Mesendoderm (in vitro differentiated cells): Measurements from ENCODE around the gene KXD1.

ENCODE experiments used
- DNase-seq: peaks from one replicate; pipeline ENCODE4 v3.0.0; 2013
- H2AK5ac ChIP-seq: 2 replicates; pipeline ENCODE4 v1.6.1; 2013; ENCODE audit warnings: low read length, inconsistent platforms
- H2BK120ac ChIP-seq: 2 replicates; pipeline ENCODE4 v1.6.1; 2013; ENCODE audit warnings: low read depth, mild to moderate bottlenecking, low read length, moderate library complexity, mixed read lengths
- H2BK15ac ChIP-seq: replicated peaks from 2 replicates; pipeline ENCODE4 v1.6.1; 2013; ENCODE audit warnings: low read depth, mild to moderate bottlenecking, moderate library complexity
- H2BK5ac ChIP-seq: 2 replicates; pipeline ENCODE4 v1.6.1; 2013; ENCODE audit warnings: low read length, inconsistent platforms
- H3K18ac ChIP-seq: 2 replicates; pipeline ENCODE4 v1.6.1; 2013; ENCODE audit warnings: mild to moderate bottlenecking, low read length, mixed read lengths
- H3K23ac ChIP-seq: one replicate; pipeline ENCODE4 v1.6.1; 2013; ENCODE audit warnings: low read length
- H3K27ac ChIP-seq: 2 replicates; pipeline ENCODE4 v1.5.1; 2013; ENCODE audit warnings: low read depth, mild to moderate bottlenecking, inconsistent platforms, low read length, moderate library complexity
- H3K27me3 ChIP-seq: 2 replicates; pipeline ENCODE4 v1.6.1; 2013; ENCODE audit warnings: low read length, control low read depth, mild to moderate bottlenecking, inconsistent platforms; ENCODE audit not compliant: insufficient read depth, poor library complexity
- H3K36me3 ChIP-seq: 2 replicates; pipeline ENCODE4 v1.6.1; 2013; ENCODE audit warnings: low read length, inconsistent platforms; ENCODE audit not compliant: control insufficient read depth, insufficient read depth
- H3K4ac ChIP-seq: one replicate; pipeline ENCODE4 v1.6.1; 2013; ENCODE audit warnings: low read depth, mild to moderate bottlenecking, low read length, moderate library complexity
- H3K4me1 ChIP-seq: 2 replicates; pipeline ENCODE4 v1.6.1; 2013; ENCODE audit warnings: low read depth, low read length, inconsistent platforms; ENCODE audit not compliant: control insufficient read depth
- H3K4me2 ChIP-seq: 2 replicates; pipeline ENCODE4 v1.6.1; 2013; ENCODE audit warnings: low read length
- H3K4me3 ChIP-seq: 2 replicates; pipeline ENCODE4 v1.5.1; 2013; ENCODE audit warnings: mild to moderate bottlenecking, low read length
- H3K56ac ChIP-seq: one replicate; pipeline ENCODE4 v1.6.1; 2013; ENCODE audit warnings: low read length
- H3K79me1 ChIP-seq: 2 replicates; pipeline ENCODE4 v1.6.1; 2013; ENCODE audit warnings: low read length, inconsistent platforms
- H3K79me2 ChIP-seq: 2 replicates; pipeline ENCODE4 v1.6.1; 2013; ENCODE audit warnings: mild to moderate bottlenecking, low read length; ENCODE audit not compliant: control insufficient read depth, insufficient read depth
- H3K9ac ChIP-seq: 2 replicates; pipeline ENCODE4 v1.6.1; 2013; ENCODE audit warnings: low read length, inconsistent platforms
- H4K5ac ChIP-seq: one replicate; pipeline ENCODE4 v1.6.1; 2013; ENCODE audit warnings: low read length
- H4K8ac ChIP-seq: one replicate; pipeline ENCODE4 v1.6.1; 2013; ENCODE audit warnings: low read depth, mild to moderate bottlenecking, control low read depth, low read length, moderate library complexity
- WGBS: extraction: QIAGEN DNeasy Blood & Tissue Kit; methylation state at CpG from one replicate; pipeline ENCODE4 v1.1.7; 2013; ENCODE audit warnings: low lambda C conversion rate, missing lambda C conversion rate; ENCODE audit not compliant: insufficient coverage; ENCODE audit errors: extremely low coverage; 5-methylcytosine and 5-hydroxymethylcytosine counted together

The KXD1 gene

GRCh38 chr19:18608805-18609716 lies 51.4 kb downstream of the KXD1 start:
- Histone ChIP-seq H3K27ac (no peak overlapping the region), H3K4me1 (peaks cover 9% of the 10 kb centered on the region), H3K23ac (no peak overlapping the region), H2BK15ac (no peak overlapping the region), H3K4me2 (no peak overlapping the region), H4K8ac (no peak overlapping the region), H2BK5ac (no peak overlapping the region), H3K9ac (no peak overlapping the region), H3K18ac (no peak overlapping the region), H3K27me3 (peaks cover 59% of the 10 kb centered on the region), H3K56ac (no peak overlapping the region), H4K5ac (no peak overlapping the region), H3K4me3 (no peak overlapping the region), H3K36me3 (no peaks in the 10 kb centered on the region), H3K79me1 (no peaks in the 10 kb centered on the region), H2BK120ac (no peak overlapping the region), H3K79me2 (no peaks in the 10 kb centered on the region), H3K4ac (no peak overlapping the region), H2AK5ac (peak overlapping the region; percentile 65)
- no CpG with 5 or more reads among the region's 9 CpGs for WGBS
- no peak for DNase-seq

- H2BK120ac ChIP-seq: no peak overlapping the region
Observed at GRCh38 chr19:18609717-18610051, 52.0 kb downstream of the KXD1 start.

GRCh38 chr19:18610245-18610555 lies 52.5 kb downstream of the KXD1 start:
- H3K4ac ChIP-seq: no peak overlapping the region
- peaks cover 58% of the 10 kb centered on the region for H3K27me3 ChIP-seq
- no peaks in the 10 kb centered on the region for H3K79me2 ChIP-seq
- no peak overlapping the region for H3K4me3 ChIP-seq
- H2BK15ac ChIP-seq: no peak overlapping the region
- no peak overlapping the region for H2BK120ac ChIP-seq
- H3K27ac ChIP-seq: no peak overlapping the region
- H3K18ac ChIP-seq: peak overlapping the region; percentile 8
- peak overlapping the region; percentile 15 for H3K4me2 ChIP-seq
- H3K9ac ChIP-seq: peak overlapping the region; percentile 26
- peaks cover 9% of the 10 kb centered on the region for H3K4me1 ChIP-seq
- H3K56ac ChIP-seq: peak overlapping the region; percentile 76
- no peak overlapping the region for H2BK5ac ChIP-seq
- DNase-seq: no peak
- no peaks in the 10 kb centered on the region for H3K79me1 ChIP-seq
- peak overlapping the region; percentile 58 for H2AK5ac ChIP-seq
- no CpG with 5 or more reads among the region's 3 CpGs for WGBS
- no peak overlapping the region for H4K8ac ChIP-seq
- no peak overlapping the region for H4K5ac ChIP-seq
- H3K36me3 ChIP-seq: no peaks in the 10 kb centered on the region
- peak overlapping the region; percentile 66 for H3K23ac ChIP-seq

More at GRCh38 chr19:18609717-18610051, 52.0 kb downstream of the KXD1 start:
- Histone ChIP-seq H3K23ac (no peak overlapping the region), H2AK5ac (no peak overlapping the region), H3K4me2 (no peak overlapping the region), H2BK15ac (no peak overlapping the region), H3K4me1 (peaks cover 9% of the 10 kb centered on the region), H3K27me3 (peaks cover 61% of the 10 kb centered on the region), H3K18ac (no peak overlapping the region), H3K79me2 (no peaks in the 10 kb centered on the region), H3K56ac (no peak overlapping the region), H3K9ac (no peak overlapping the region), H3K4ac (no peak overlapping the region), H3K79me1 (no peaks in the 10 kb centered on the region), H4K8ac (no peak overlapping the region), H4K5ac (no peak overlapping the region), H2BK5ac (no peak overlapping the region), H3K4me3 (no peak overlapping the region), H3K27ac (no peak overlapping the region), H3K36me3 (no peaks in the 10 kb centered on the region)
- DNase-seq: no peak
- no CpG with 5 or more reads among the region's 2 CpGs for WGBS

- no peaks in the 10 kb centered on the region for H3K36me3 ChIP-seq
- no peaks in the 10 kb centered on the region for H3K79me1 ChIP-seq
- H3K4me3 ChIP-seq: no peak overlapping the region
- H2BK120ac ChIP-seq: no peak overlapping the region
- H2BK5ac ChIP-seq: no peak overlapping the region
- no peak overlapping the region for H4K8ac ChIP-seq
- H3K27me3 ChIP-seq: peaks cover 55% of the 10 kb centered on the region
- H3K4me2 ChIP-seq: peak overlapping the region; percentile 15
- peak overlapping the region; percentile 76 for H3K56ac ChIP-seq
- no peak overlapping the region for H2BK15ac ChIP-seq
- H3K79me2 ChIP-seq: no peaks in the 10 kb centered on the region
- H3K23ac ChIP-seq: peak overlapping the region; percentile 66
- H3K4me1 ChIP-seq: peaks cover 9% of the 10 kb centered on the region
- DNase-seq: no peak
- peak overlapping the region; percentile 58 for H2AK5ac ChIP-seq
- no peak overlapping the region for H4K5ac ChIP-seq
- WGBS: no CpG with 5 or more reads among the region's 45 CpGs
- H3K4ac ChIP-seq: no peak overlapping the region
- H3K18ac ChIP-seq: peak overlapping the region; percentile 8
- peak overlapping the region; percentile 26 for H3K9ac ChIP-seq
- no peak overlapping the region for H3K27ac ChIP-seq
Observed at GRCh38 chr19:18610556-18611326, 53.1 kb downstream of the KXD1 start.

- H3K18ac ChIP-seq: no peak overlapping the region
- no CpG with 5 or more reads among the region's 62 CpGs for WGBS
Observed at GRCh38 chr19:18611327-18612050, 53.8 kb downstream of the KXD1 start.

More at GRCh38 chr19:18611327-18612050, 53.8 kb downstream of the KXD1 start:
- no peaks in the 10 kb centered on the region for H3K79me2 ChIP-seq
- no peak overlapping the region for H2BK5ac ChIP-seq
- no peaks in the 10 kb centered on the region for H3K79me1 ChIP-seq
- no peak overlapping the region for H2AK5ac ChIP-seq
- peak overlapping the region; percentile 50 for H3K56ac ChIP-seq
- peak overlapping the region; percentile 28 for H3K9ac ChIP-seq
- H2BK120ac ChIP-seq: no peak overlapping the region
- no peak overlapping the region for H4K5ac ChIP-seq
- H4K8ac ChIP-seq: no peak overlapping the region
- no peaks in the 10 kb centered on the region for H3K36me3 ChIP-seq
- H3K23ac ChIP-seq: no peak overlapping the region
- H3K4ac ChIP-seq: no peak overlapping the region
- no peak overlapping the region for H3K27ac ChIP-seq
- peaks cover 50% of the 10 kb centered on the region for H3K27me3 ChIP-seq
- peaks cover 9% of the 10 kb centered on the region for H3K4me1 ChIP-seq
- peak; percentile 42 for DNase-seq
- H3K4me3 ChIP-seq: no peak overlapping the region
- peak overlapping the region; percentile 14 for H3K4me2 ChIP-seq
- no peak overlapping the region for H2BK15ac ChIP-seq
